Liver (tissue), 9 donors: ENCODE results near the gene STX11. TPM values are rescaled to one million over a fixed set of nuclear protein-coding genes. Genes with fewer than 3 reads are reported as not detected.

Source experiments
- DNase-seq: peaks from one replicate; pipeline ENCODE4 v3.0.0-alpha.2; 2017; ENCODE audit warnings: low spot score
- H3K27ac ChIP-seq, 2 donors: one replicate each; pipeline ENCODE4 v1.7.0; 2013; ENCODE audit warnings: inconsistent platforms in 2 of 2, low read length in 2 of 2, control low read depth in 1 of 2, low read depth in 1 of 2, mild to moderate bottlenecking in 1 of 2
- H3K27me3 ChIP-seq, 4 donors: one replicate each; pipeline versions ENCODE4 v1.6.1 to v1.7.0; 2013; ENCODE audit warnings: low read length in 3 of 4, inconsistent platforms in 1 of 4, mild to moderate bottlenecking in 1 of 4, moderate library complexity in 1 of 4; ENCODE audit not compliant: control insufficient read depth in 4 of 4, insufficient read depth in 4 of 4
- H3K36me3 ChIP-seq, 4 donors: one replicate each; pipeline versions ENCODE4 v1.6.1 to v1.7.0; 2013; ENCODE audit warnings: low read length in 3 of 4, mild to moderate bottlenecking in 3 of 4, low read depth in 1 of 4, moderate library complexity in 1 of 4; ENCODE audit not compliant: control insufficient read depth in 4 of 4, insufficient read depth in 3 of 4
- H3K4me1 ChIP-seq, 4 donors: one replicate each; pipeline versions ENCODE4 v1.6.1 to v1.7.0; 2013; ENCODE audit warnings: low read length in 3 of 4, mild to moderate bottlenecking in 3 of 4, moderate library complexity in 1 of 4; ENCODE audit not compliant: control insufficient read depth in 4 of 4, insufficient read depth in 4 of 4
- H3K4me3 ChIP-seq, 3 donors: one replicate each; pipeline versions ENCODE4 v1.6.1 to v1.7.0; 2013; ENCODE audit warnings: low read length in 3 of 3, control low read depth in 1 of 3, low read depth in 1 of 3, mild to moderate bottlenecking in 1 of 3
- H3K9ac ChIP-seq, 2 donors: one replicate each; pipeline ENCODE4 v1.7.0; 2013; ENCODE audit warnings: low read length in 2 of 2, mild to moderate bottlenecking in 2 of 2, moderate library complexity in 2 of 2, control low read depth in 1 of 2, low read depth in 1 of 2
- H3K9me3 ChIP-seq, 4 donors: one replicate each; pipeline versions ENCODE4 v1.6.1 to v1.7.0; 2013; ENCODE audit warnings: low read length in 3 of 4; ENCODE audit not compliant: control insufficient read depth in 4 of 4
- ATF3 ChIP-seq: IDR thresholded peaks from 2 replicates; pipeline ENCODE4 v1.6.1; 2016; ENCODE audit warnings: antibody characterized with exemption
- CTCF ChIP-seq: fragments of 150-350 bp; IDR thresholded peaks from 2 replicates; pipeline ENCODE4 v1.5.1; 2017; ENCODE audit warnings: improper control_type of control experiment, low read depth, low read length; ENCODE audit not compliant: missing input control
- EGR1 ChIP-seq, 2 donors: IDR thresholded peaks; 2 replicates each; pipeline ENCODE4 v1.6.1; 2016 to 2018; ENCODE audit warnings: antibody characterized with exemption in 2 of 2, low read depth in 2 of 2
- FOXA1 ChIP-seq: IDR thresholded peaks from 2 replicates; pipeline ENCODE4 v1.6.1; 2016; ENCODE audit warnings: antibody characterized with exemption
- FOXA2 ChIP-seq: IDR thresholded peaks from 2 replicates; pipeline ENCODE4 v1.6.1; 2016; ENCODE audit warnings: antibody characterized with exemption
- GABPA ChIP-seq, 2 donors: IDR thresholded peaks in 1 of 2; conservative IDR thresholded peaks in 1 of 2; 2 replicates each; pipeline ENCODE4 v1.6.1; 2016; ENCODE audit warnings: antibody characterized with exemption in 2 of 2, mild to moderate bottlenecking in 1 of 2, moderate library complexity in 1 of 2
- HNF4A ChIP-seq, 2 donors: conservative IDR thresholded peaks; 2 replicates each; pipeline ENCODE4 v1.6.1; 2016; ENCODE audit warnings: antibody characterized with exemption in 2 of 2, mild to moderate bottlenecking in 2 of 2
- HNF4G ChIP-seq: IDR thresholded peaks from 2 replicates; pipeline ENCODE4 v1.6.1; 2016; ENCODE audit warnings: antibody characterized with exemption
- JUND ChIP-seq, 2 donors: IDR thresholded peaks; 2 replicates each; pipeline ENCODE4 v1.6.1; 2016; ENCODE audit warnings: antibody characterized with exemption in 2 of 2
- MAX ChIP-seq: IDR thresholded peaks from 2 replicates; pipeline ENCODE4 v1.6.1; 2016; ENCODE audit warnings: antibody characterized with exemption
- NR2F2 ChIP-seq: IDR thresholded peaks from 2 replicates; pipeline ENCODE4 v1.6.1; 2016; ENCODE audit warnings: antibody characterized with exemption
- RAD21 ChIP-seq, 2 donors: IDR thresholded peaks; 2 replicates each; pipeline ENCODE4 v1.6.1; 2016; ENCODE audit warnings: antibody characterized with exemption in 2 of 2, mild to moderate bottlenecking in 2 of 2
- REST ChIP-seq: IDR thresholded peaks from 2 replicates; pipeline ENCODE4 v1.6.1; 2016; ENCODE audit warnings: antibody characterized with exemption, mild to moderate bottlenecking
- RXRA ChIP-seq, 2 donors: IDR thresholded peaks; 2 replicates each; pipeline ENCODE4 v1.6.1; 2017 to 2018; ENCODE audit warnings: antibody characterized with exemption in 2 of 2, mild to moderate bottlenecking in 1 of 2
- SP1 ChIP-seq: IDR thresholded peaks from 2 replicates; pipeline ENCODE4 v1.6.1; 2018; ENCODE audit warnings: antibody characterized with exemption, mild to moderate bottlenecking
- TAF1 ChIP-seq: conservative IDR thresholded peaks from 2 replicates; pipeline ENCODE4 v1.6.1; 2016; ENCODE audit warnings: antibody characterized with exemption, mild to moderate bottlenecking
- YY1 ChIP-seq: IDR thresholded peaks from 2 replicates; pipeline ENCODE4 v1.6.1; 2016; ENCODE audit warnings: antibody characterized with exemption, mild to moderate bottlenecking
- ZBTB33 ChIP-seq: IDR thresholded peaks from 2 replicates; pipeline ENCODE4 v1.6.1; 2016; ENCODE audit warnings: antibody characterized with exemption
- WGBS: extraction: QIAGEN DNeasy Blood & Tissue Kit; methylation state at CpG from one replicate; pipeline ENCODE4 v1.1.7; 2013; 5-methylcytosine and 5-hydroxymethylcytosine counted together
- polyA plus RNA-seq, 2 donors: library from polyadenylated mRNA; stranded (reverse) in 1 of 2; unstranded in 1 of 2; fragments of 200-250 nt in 1 of 2; fragments of >200 nt in 1 of 2; fragmentation: Nextera tagmentation in 1 of 2; extraction: Ambion mirVana in 1 of 2; gene quantifications; one replicate each; pipeline versions ENCODE4 v1.2.1 to v1.2.3, GENCODE V29; 2013 to 2015
- total RNA-seq, 2 donors: library from RNA; depleted of rRNA; stranded (reverse); fragments of >200 nt; gene quantifications; one replicate each; pipeline ENCODE4 v1.2.3, GENCODE V29; 2014
- donor health status: healthy.
- donor health status: healthy.
- donor health status: healthy.
- donor health status: healthy.
- donor health status: healthy.

Gene STX11
- total and polyA plus RNA-seq, 4 donors = 1.3 to 4.9 (median 3.4) TPM

DNA sequence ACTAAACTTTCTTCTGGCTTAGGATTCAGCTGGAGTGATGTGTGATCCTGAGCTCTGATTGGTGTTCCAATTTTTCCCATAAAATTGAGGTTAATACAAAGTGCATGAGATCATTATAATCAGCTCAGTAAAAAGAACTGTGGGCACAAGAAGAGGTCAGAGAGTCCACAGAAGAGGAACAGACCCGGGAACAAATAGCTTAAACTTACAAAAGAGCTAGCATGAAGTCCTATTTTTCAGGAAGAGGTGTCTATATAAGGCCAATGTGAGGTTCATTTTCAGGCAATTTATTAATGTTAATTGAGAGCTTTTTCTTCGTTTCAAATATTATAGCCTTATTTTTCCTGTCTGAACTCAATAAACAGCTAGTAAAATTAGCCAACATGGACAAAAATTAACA is 26.9 kb upstream of the STX11 start (continued):
- TF ChIP-seq GABPA (IDR thresholded peaks at IDR 0.05 in 1 of 2, conservative IDR thresholded peaks at IDR 0.05 in 1 of 2) = no peak
- TF ChIP-seq HNF4A (conservative IDR thresholded peaks at IDR 0.05) = no peak
- TF ChIP-seq MAX = no peak
- TF ChIP-seq JUND (IDR thresholded peaks at IDR 0.05) = no peak

GRCh38 chr6:144123836-144124235 is 26.5 kb upstream of the STX11 start:
- Histone ChIP-seq H3K9me3 (no peaks in the 10 kb centered on the region), H3K4me1 (no peaks in the 10 kb centered on the region), H3K9ac (no peak overlapping the region), H3K36me3 (no peaks in the 10 kb centered on the region), H3K4me3 (no peak overlapping the region), H3K27me3 (no peaks in the 10 kb centered on the region), H3K27ac (no peak overlapping the region)
- no peak for DNase-seq
- WGBS = 63% methylated on average over 2 of the region's 2 CpGs
- TF ChIP-seq YY1 (no peak), MAX (no peak), FOXA2 (no peak), NR2F2 (no peak), EGR1 (IDR thresholded peaks at IDR 0.05; ENCODE audit: low read depth in 2 of 2) (no peak), TAF1 (no peak)

GRCh38 chr6:144127097-144127496 is 23.2 kb upstream of the STX11 start:
- no peaks in the 10 kb centered on the region for H3K9me3 ChIP-seq

More at GRCh38 chr6:144127097-144127496, 23.2 kb upstream of the STX11 start:
- TF ChIP-seq RXRA (IDR thresholded peaks at IDR 0.05) (no peak), FOXA1 (no peak), TAF1 (no peak), HNF4G (no peak), CTCF (no peak), HNF4A (conservative IDR thresholded peaks at IDR 0.05) (no peak), YY1 (no peak), ATF3 (no peak), SP1 (no peak), REST (no peak), RAD21 (IDR thresholded peaks at IDR 0.05) (no peak), GABPA (IDR thresholded peaks at IDR 0.05 in 1 of 2, conservative IDR thresholded peaks at IDR 0.05 in 1 of 2) (no peak), ZBTB33 (no peak), MAX (no peak), EGR1 (IDR thresholded peaks at IDR 0.05; ENCODE audit: low read depth in 2 of 2) (no peak), JUND (IDR thresholded peaks at IDR 0.05) (no peak)
- no peak overlapping the region for H3K4me3 ChIP-seq
- H3K4me1 ChIP-seq = no peaks in the 10 kb centered on the region
- DNase-seq = no peak
- H3K27me3 ChIP-seq = no peaks in the 10 kb centered on the region
- 87% methylated on average over 6 of the region's 6 CpGs for WGBS
- no peak overlapping the region for H3K27ac ChIP-seq
- no peak overlapping the region for H3K9ac ChIP-seq
- no peaks in the 10 kb centered on the region for H3K36me3 ChIP-seq
